KG1 (cell line): ENCODE measurements around the gene CRACDL.

Experiments used
- DNase-seq: peaks from one replicate; lab custom pipeline; 2025; lab: John Stamatoyannopoulos, UW

The CRACDL gene

DNA sequence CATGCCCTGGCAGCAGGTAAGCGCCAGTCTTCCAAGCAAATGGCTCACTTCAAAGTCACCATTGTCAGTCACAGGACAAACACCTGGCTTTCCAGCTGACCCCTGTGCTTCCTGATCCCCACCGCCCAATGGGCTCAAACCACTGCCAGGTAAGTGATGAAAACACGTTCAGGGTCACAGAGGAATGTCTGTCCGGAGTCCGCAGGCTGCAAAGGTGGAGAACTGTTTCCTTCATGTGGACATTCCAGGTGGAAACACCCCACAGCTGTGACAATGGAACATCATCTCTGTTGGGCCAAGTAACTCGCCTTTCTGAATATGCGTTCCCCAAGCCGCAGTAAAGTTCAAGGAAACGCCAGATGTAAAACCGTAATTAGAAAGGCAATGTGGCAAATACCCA is 86.0 kb downstream of the CRACDL start:
- no peak for DNase-seq

DNA sequence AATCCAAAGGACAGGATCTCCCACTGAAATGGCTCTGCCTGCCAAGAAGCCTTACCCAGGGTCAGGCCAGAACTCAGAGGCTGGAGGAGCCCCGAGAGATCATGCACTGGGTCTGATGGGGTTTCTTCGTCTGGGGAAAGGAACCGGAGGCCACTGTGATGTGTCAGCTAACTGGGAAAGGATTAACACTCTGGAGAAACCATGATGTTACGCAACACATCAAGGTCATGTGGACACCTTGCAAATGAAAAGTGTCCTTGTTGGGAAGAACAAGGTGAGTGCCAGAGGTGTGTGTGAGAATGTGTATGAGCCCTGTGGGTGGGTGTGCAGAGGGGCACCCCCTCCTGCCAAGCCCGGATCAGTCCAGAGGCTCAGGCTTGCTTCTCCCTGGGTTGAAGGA is 86.9 kb downstream of the CRACDL start:
- no peak for DNase-seq

DNA sequence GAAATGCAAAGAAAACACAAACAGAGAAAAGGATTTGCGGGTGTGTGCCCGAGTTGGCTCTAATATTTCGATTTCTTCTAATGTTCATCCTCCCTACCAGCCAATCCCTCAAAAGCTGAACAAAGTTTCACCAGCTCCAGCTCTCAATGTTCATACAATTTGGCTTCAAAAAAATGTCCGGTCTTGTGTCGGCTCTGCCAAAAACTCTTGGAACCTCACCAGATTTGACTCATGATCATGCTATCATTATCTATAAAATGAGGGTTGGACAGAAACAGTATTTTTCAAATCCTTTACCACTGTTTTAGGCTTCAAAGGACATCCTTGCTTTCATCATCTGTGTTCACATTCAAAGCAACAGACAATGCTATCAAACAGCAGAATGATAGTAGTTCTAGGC is 88.2 kb downstream of the CRACDL start:
- no peak for DNase-seq

DNA sequence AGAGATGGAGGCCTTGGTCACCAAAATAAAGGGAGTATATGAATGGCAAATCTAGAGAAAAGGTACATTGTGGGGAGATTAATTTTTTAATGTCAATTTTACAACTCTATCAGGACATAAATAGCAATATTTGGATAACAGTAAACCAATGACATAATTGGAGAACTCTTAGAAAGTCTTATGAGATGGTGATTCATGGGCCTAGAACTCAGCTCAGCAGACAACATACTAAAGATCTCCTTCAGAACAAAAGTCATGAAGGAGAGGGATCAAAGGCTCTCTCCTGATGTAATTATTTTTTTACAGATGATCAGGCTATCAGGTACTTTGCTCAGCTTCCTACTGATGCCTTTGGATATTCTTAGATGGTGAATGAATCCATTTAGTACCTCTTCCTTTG is 90.0 kb downstream of the CRACDL start:
- DNase-seq, result no peak

DNA sequence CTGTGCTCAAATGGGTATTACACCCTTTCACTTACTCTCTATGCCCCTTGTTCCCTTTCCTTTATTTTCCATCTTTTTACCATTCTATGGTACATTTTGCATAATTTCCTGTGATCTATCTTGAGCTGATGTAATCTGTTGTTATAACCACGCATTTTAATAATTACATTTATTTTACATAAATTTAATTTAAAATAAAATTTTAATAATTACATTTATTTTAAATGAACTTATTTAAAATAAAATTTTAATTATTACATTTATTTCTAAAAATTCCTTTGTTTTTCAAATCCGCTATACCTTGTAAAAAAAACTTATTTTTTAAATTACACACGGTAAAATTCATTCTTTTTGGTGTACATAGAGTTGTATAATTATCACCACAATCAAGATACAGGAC is 93.9 kb downstream of the CRACDL start:
- DNase-seq, result no peak

DNA sequence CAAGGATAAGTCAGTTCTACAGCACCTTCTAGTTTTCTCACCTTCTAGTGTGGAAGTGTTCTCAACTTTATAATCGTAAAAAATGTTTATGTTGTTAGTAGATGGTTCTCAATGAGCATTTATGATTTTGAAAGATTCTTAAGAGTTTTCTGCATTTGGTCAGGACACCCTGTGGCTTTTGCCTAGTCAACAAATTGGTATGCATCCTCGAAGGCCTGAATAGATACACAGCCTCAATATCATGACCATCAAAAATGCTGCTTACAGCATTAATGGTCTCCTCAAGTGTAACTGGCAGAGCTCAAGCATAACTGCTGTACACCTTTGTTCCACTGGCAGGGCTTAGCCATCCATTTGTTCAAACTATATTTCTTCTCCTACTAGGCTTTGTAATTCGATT is 96.7 kb downstream of the CRACDL start:
- DNase-seq, result no peak

DNA sequence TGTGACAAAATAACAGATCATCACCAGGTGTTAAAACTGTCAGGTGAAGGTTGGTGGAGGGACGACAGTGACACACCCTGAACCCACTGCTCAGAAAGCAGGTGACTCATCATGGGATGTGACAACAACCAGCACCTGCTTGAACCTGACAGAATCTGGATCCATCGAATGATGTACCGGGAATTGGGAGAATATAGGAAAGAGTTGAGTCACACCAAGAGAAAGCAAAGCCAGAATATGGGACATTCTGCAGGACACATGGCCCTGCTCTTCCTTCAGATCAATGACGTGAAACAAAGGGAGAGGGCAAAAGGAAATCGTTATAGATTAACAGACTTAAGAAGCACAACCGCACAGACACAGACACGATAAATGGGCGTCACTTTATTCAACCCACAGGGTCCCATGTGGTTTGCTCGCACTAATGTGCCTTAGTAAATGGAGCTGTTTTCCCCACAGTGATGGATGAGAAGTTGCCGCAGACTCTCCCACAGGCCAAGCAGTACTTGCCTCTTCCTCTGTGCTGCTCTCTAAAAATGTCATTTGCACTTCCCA is 100.1 kb downstream of the CRACDL start:
- no peak for DNase-seq

DNA sequence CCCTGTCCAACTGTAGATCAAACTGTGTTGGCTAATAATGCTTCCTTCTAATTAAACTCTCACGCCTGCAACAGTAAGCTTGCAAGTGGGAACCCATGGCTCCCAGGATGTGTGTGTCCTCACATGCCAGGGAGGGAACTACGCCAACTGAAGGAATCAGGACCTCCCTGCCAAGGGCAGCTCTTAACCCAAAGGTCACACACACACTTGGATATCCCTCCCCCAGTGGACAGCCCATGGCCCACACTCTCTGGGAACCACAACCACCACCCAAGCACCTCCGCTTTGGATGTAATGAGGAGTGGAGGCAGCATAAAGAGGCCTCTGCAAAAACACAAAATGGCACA is 102.1 kb downstream of the CRACDL start:
- DNase-seq, result no peak

DNA sequence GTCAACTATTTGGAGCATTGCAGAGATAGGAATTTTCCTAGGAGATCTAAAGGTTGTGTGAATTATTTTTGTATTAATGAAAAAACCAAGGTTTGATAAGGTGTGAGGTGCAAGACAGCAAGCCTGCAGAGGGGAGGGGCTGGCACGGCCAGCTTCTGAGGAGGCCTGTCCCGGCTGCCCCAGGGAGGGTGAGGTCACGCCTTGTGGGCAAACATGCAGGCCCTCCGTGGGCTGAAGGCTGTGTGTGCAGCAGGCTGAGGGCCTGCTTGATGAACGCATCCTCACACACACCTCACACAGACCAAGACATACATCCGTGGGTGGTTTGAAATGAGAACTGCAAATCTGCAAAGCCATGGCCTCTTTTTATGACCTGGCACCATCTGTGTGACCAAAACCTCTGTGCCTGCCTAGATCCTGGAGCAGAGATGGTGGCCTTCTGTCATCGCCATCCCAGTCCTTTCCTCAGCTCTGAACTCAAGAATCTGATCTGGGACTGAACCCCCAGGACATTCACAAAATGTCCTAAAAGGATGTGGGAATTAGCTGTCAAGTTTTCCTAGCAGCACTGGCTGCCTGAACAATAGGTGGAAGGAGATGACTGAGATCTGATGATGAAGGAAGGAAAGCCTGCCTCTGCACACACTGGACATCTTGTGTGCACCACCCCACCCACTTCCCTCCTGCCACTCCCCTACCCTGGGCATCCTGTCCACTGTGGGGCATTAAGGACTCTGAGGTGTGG is 102.7 kb downstream of the CRACDL start:
- DNase-seq, result no peak

DNA sequence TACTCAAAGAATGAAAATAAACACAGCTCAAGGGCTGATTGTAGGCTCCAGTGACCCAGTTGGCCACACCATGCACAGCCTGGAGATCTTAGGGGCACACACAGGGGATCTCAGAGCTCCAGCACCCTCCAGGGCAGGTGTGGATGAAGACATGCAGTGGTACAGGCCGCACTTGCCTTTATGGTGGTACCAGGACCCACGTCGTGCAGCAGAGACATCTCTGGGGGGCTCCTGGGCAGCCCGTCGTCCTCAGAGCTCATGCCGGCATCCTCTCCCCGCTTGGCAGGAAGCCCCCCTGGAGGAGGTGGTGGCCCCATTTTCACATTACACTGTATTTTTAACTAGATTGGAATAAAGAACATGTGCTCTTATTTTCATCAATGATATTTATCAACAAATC is 103.9 kb downstream of the CRACDL start:
- DNase-seq, result no peak

DNA sequence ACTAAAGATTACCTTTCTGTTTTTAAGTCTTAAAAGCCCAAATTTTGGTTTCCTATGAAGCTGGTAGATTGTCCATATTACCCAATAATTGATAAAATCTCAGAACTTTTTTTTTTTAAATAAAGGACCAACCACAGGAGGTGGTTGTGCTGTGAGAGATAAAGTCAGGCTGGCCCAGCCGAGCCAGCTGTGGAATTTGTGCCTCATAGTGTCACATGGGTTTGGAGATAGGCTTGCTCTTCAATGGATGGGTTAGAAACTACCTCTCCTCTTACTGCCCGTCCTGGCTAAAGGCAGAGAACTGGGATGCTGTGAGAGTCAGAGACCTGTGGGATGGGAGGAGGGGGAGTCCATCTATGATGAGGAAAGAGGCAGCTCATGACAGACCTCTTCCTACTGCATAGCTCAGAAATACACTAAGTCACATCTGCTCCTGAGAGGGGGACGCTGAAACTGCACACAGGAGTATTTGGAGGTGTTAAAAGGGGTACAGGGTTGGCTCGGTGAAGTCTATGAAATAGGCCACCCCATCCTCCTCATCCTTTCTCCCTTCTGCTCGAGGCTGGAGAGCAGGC is 105.4 kb downstream of the CRACDL start:
- DNase-seq, result no peak

DNA sequence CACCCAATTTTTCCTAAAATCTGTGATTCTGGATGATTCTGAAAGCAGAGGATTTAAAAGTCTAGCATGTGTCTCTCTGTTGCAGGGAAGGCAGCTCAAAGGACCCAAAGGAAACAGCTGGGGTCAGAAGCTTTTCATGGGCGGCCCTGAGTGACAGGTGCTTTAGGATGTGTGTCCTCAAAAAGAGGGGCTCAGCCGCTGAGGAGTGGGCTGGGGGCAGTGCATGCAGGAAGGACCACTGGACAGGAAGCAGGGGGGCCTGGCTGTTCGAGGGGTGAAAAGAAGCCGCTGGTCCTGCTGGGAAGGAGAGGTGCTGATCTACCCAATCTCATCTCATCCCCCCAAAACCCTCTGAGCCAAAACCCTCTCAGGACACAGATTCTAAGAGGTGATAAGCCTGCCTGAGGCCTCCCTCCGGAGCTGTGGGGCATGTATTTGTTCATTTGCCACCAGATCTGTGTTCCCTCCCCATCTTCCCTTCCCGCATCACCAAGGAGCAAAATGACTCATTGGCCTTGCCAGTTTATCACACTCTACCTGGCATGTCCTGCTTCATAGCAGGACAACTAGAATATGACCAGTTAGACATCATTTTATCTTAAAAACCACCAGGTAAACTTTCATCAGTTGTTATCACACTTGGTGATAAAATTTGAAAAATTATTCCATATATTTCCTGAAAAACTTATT is 106.3 kb downstream of the CRACDL start:
- no peak for DNase-seq

DNA sequence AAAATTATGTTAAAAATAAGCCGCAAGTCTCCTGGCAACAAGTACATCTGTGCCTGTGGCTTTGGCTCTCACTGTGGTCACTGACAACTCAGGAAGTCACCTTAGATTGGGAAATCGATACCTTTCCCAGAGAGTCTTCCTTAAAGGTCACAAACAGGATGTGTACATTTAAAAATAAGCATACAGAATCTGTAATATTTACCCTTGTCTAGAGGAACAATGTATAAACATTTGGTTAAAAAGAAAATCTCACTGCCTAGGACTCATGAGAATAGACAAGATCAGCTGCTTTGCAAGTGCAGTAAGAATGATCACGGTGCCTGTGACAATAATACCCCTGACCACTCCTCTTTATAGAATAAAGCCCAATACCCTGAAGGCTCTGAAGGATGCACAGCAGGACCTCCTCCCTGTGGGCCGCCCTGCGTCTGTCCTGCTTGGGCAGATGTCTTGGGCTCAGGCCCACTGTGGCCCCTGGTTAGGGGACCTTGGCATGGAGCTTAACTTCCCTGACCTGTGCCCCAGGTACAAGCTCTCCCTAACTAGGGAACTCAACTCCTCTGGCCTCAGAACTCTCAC is 107.1 kb downstream of the CRACDL start:
- no peak for DNase-seq

DNA sequence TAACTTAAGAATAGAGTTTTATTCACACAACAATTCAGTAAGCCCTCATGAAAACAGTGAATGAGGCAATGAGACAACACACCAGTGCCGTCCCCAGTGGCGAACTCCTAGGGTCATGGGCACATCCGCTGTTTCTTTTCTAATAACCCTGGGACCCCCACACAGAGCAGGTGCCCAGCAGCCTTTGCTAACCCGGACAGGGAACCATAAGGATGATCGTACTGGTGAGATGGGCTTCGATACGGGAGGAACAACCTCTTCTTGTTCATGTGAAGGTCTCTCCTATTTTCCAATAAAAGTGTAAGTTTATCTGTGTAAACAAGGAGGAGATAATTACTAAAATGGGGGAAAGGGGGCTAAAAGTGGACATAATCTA is 107.7 kb downstream of the CRACDL start:
- DNase-seq, result no peak

DNA sequence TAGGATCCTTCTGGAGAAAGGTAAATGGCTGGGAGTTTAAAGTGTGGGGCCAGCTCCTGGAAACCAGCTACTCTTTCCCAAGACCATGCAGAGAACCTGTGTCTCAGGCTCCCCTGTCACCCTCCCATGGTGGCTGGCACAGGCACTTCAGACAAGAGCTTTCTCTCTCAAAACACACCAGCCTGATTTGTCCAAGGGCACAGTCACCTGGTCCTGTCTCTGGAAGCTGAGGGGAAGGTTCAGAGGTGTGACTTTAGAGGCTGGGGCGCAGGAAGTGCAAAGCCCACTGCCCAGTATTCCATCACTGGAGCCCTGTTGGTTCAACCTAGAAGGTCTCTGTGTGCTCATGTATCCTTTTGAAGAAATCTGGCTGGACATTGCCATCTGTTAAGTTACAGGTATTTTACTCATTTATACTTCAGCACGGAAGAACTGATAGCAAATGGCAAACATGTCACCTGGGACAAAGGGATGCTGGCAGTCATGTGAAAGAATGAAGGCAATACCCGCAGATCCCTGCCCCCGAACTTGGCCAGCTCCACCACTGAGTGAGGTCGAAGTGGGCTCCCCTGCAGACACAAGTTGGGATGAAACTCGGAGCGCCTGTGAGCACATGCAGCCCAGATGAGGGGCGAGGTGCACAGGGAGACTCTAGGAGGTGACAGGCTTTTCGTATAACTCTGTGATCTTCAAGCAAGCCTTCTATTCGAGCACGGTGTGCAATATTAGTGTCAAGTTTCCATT is 108.2 kb downstream of the CRACDL start:
- no peak for DNase-seq

DNA sequence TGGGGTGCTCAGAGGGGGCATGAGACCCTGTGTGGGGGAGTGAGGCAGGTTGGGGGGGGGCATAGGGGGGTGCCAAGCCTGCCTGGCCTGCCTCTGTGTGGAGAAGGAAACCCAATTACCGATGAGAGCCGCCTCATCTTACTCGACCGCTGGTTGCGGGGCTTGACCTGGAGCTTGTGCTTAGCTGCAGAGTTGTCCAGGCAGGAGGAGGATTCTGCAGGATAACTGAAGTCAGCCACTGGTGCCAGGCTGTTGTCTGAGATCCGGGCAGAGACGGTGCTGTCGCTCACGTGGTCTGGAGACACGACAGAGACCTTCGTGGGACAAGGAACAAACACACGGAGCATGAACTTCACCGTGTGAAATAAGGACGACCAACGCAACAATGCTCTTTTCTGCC is 109.2 kb downstream of the CRACDL start:
- no peak for DNase-seq

DNA sequence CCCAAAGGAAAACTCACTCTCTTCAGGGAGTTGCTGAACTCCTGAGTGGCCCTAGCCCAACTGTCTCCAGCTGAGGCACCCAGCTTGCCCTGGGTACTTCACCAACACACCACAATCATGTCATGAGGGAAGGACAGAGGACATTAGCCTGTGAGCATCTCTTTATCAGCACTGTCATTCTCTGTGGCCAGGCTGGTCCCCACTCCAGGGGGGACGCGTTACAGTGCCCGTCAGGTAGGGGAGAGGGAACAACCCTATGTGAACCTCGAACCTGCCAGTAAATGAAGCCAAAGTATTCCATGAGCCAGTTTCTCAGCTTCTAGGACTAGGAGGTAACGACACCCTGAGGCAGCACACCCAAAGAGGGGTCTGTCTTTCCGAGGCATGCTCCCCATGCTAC is 110.2 kb downstream of the CRACDL start:
- DNase-seq, result no peak

DNA sequence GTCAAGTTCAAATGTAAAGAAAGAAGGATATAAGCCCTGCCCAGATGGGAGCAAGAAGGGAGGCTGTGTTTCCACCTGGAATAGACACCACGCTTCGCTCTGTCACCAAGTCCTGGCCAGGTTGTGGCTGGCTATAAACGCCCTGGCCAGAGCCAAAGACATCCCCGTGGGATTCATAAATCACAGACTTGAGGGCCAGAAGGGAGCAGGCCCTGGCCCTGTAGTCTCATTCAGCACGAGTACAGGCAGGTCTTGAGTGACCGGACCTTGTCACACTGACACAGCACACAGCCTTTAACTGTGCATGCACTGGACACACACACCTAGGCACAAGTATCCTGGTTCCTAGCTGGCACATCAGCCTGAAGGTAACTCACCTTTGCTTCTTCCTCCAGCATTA is 110.6 kb downstream of the CRACDL start:
- DNase-seq, result no peak

DNA sequence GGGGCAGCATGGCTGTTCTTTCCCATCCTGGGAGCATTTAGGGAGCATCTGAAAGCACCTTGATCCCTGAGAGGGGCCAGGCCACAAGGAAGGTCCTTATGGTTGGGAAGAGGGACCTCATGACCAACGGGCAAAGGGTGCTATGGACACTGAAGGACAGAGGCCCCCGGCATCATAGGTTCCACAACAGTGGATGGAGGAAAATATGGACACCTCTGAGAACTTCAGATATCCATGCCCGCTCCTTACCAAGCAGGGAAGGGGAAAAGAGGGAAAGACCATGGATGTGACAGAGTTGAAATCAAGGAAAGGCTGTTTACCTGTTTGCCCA is 111.0 kb downstream of the CRACDL start:
- no peak for DNase-seq

DNA sequence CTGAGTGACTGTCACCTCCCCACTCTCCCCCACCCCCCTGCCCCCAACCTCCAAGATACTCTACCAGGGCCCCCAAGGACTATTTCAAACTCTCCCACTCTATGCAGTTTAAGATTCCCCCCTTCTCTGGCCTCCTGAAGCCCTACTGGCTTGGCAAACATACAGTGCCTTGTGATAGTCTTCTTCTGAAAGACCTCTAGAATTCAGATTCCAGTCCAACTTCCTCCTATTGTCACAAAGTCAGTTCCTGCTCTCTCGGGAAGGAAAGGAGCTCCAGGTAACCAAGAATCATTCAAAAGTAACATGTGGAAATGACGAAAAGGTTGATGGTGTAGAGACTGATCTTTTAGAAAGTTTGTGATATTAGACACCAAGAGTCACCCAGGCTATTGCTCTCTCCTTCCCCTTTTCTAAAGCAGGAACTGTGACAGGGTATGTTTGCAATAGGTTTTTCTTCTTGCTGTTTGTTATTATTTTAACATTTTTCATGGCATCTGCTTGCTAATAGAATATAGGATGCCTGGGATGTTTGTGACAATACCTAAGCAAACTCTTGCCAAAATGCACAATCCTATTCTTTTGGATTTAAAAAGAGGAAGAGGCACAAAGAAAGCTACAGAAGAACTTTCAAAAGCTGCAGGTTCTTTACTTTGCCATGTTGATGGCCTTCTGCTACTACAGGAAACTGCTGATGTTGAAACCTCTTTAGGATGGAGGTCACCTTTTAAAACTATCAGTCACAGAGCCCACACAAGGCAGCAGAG is 111.6 kb downstream of the CRACDL start:
- no peak for DNase-seq
